Activated CD4-positive, alpha-beta T cell treated with anti-CD3 and anti-CD28 coated beads, Interleukin-2, amount 10 ng/mL, durations not matched to agents 7 days and 5 days (primary cell): ENCODE results near the gene TEX48. TPM values are rescaled to one million over a fixed set of nuclear protein-coding genes. Genes with fewer than 3 reads are reported as not detected.

Experiments used
- CTCF ChIA-PET: fragments of 350-600 bp; sonication (Branson Sonifier 250); formaldehyde crosslinking; loops from one replicate; lab custom pipeline; 2021; ENCODE audit warnings: antibody characterized with exemption; lab: Charles Lee
- POLR2A ChIA-PET: fragments of 350-600 bp; sonication (Branson Sonifier 250); formaldehyde crosslinking; loops from one replicate; lab custom pipeline; 2021; ENCODE audit warnings: antibody characterized with exemption; lab: Charles Lee
- DNase-seq: peaks from one replicate; pipeline ENCODE4 v3.0.0-alpha.2; 2020
- H3K27ac Mint-ChIP-seq: one replicate; pipeline ENCODE4 v1.8.0; 2021; ENCODE audit warnings: mild to moderate bottlenecking, moderate library complexity, mixed read lengths
- H3K27me3 Mint-ChIP-seq: one replicate; pipeline ENCODE4 v1.8.0; 2021; ENCODE audit warnings: mixed read lengths
- H3K36me3 Mint-ChIP-seq: one replicate; pipeline ENCODE4 v1.8.0; 2021; ENCODE audit warnings: low read depth, mixed read lengths
- H3K4me1 Mint-ChIP-seq: one replicate; pipeline ENCODE4 v1.8.0; 2021; ENCODE audit warnings: mixed read lengths
- H3K4me3 Mint-ChIP-seq: one replicate; pipeline ENCODE4 v1.8.0; 2021; ENCODE audit warnings: mild to moderate bottlenecking, moderate library complexity, mixed read lengths
- H3K9me3 Mint-ChIP-seq: one replicate; pipeline ENCODE4 v1.8.0; 2021; ENCODE audit warnings: mixed read lengths
- total RNA-seq, 2 experiments: library from RNA; stranded (reverse); gene quantifications; one replicate each; pipeline ENCODE4 v1.2.3, GENCODE V29; 2021

The TEX48 gene
- total RNA-seq, 2 experiments from 2014 or later = 0.83 to 0.97 TPM

- peaks cover 48% of the 10 kb centered on the region for H3K36me3 Mint-ChIP-seq
- no peaks in the 10 kb centered on the region for H3K9me3 Mint-ChIP-seq
- no peaks in the 10 kb centered on the region for H3K4me1 Mint-ChIP-seq
- no peak overlapping the region for H3K4me3 Mint-ChIP-seq
- CTCF ChIA-PET = no interaction called here
- POLR2A ChIA-PET = no interaction called here
- H3K27me3 Mint-ChIP-seq = no peaks in the 10 kb centered on the region
- no peak overlapping the region for H3K27ac Mint-ChIP-seq
- no peak for DNase-seq
Measured at GRCh38 chr9:114633438-114634089, 48.4 kb downstream of the TEX48 start.

GRCh38 chr9:114631166-114631565 is 50.8 kb downstream of the TEX48 start:
- Mint-ChIP-seq H3K36me3 (peaks cover 47% of the 10 kb centered on the region), H3K27ac (no peak overlapping the region), H3K9me3 (no peaks in the 10 kb centered on the region), H3K4me1 (no peaks in the 10 kb centered on the region), H3K27me3 (no peaks in the 10 kb centered on the region), H3K4me3 (no peak overlapping the region)
- ChIA-PET CTCF (interaction anchor here (0.7 kb wide), 1 partner anchor 13 kb away, joined by 3 read pairs; no protein-coding TSS in a partner anchor), POLR2A (no interaction called here)
- DNase-seq = no peak

- CTCF ChIA-PET = interaction anchor here (0.7 to 2.0 kb wide), 3 partner anchors 9 to 215 kb away, joined by 3 to 4 read pairs (median 3); no protein-coding TSS in a partner anchor
- peaks cover 44% of the 10 kb centered on the region for H3K36me3 Mint-ChIP-seq
Measured at GRCh38 chr9:114629563-114630090, 52.4 kb downstream of the TEX48 start.

GRCh38 chr9:114627553-114627952 is 54.4 kb downstream of the TEX48 start:
- ChIA-PET CTCF (interaction anchor here (0.8 to 1.3 kb wide), 2 partner anchors 12 to 15 kb away, joined by 3 read pairs; no protein-coding TSS in a partner anchor), POLR2A (no interaction called here)
- no peaks in the 10 kb centered on the region for H3K27me3 Mint-ChIP-seq
- DNase-seq = no peak
- peaks cover 46% of the 10 kb centered on the region for H3K36me3 Mint-ChIP-seq
- H3K27ac Mint-ChIP-seq = no peak overlapping the region
- no peaks in the 10 kb centered on the region for H3K9me3 Mint-ChIP-seq
- H3K4me3 Mint-ChIP-seq = no peak overlapping the region
- no peaks in the 10 kb centered on the region for H3K4me1 Mint-ChIP-seq

More at GRCh38 chr9:114629563-114630090, 52.4 kb downstream of the TEX48 start:
- Mint-ChIP-seq H3K27ac (no peak overlapping the region), H3K4me1 (no peaks in the 10 kb centered on the region), H3K4me3 (no peak overlapping the region), H3K9me3 (no peaks in the 10 kb centered on the region), H3K27me3 (no peaks in the 10 kb centered on the region)
- POLR2A ChIA-PET = interaction anchor here (0.6 kb wide), 1 partner anchor 24 kb away, joined by 4 read pairs; no protein-coding TSS in a partner anchor
- no peak for DNase-seq

GRCh38 chr9:114626415-114627020 is 55.5 kb downstream of the TEX48 start:
- Mint-ChIP-seq H3K9me3 (no peaks in the 10 kb centered on the region), H3K36me3 (peaks cover 55% of the 10 kb centered on the region), H3K4me1 (peaks cover 5% of the 10 kb centered on the region), H3K4me3 (no peak overlapping the region), H3K27ac (no peak overlapping the region), H3K27me3 (no peaks in the 10 kb centered on the region)
- ChIA-PET CTCF (interaction anchor here (1.1 to 1.3 kb wide), 2 partner anchors 12 to 16 kb away, joined by 3 read pairs; no protein-coding TSS in a partner anchor), POLR2A (no interaction called here)
- DNase-seq = no peak

GRCh38 chr9:114624677-114625076 is 57.3 kb downstream of the TEX48 start:
- DNase-seq = no peak
- H3K9me3 Mint-ChIP-seq = no peaks in the 10 kb centered on the region
- CTCF ChIA-PET = no interaction called here
- no peak overlapping the region for H3K27ac Mint-ChIP-seq
- H3K4me3 Mint-ChIP-seq = no peak overlapping the region
- peaks cover 11% of the 10 kb centered on the region for H3K4me1 Mint-ChIP-seq
- peaks cover 50% of the 10 kb centered on the region for H3K36me3 Mint-ChIP-seq
- no peaks in the 10 kb centered on the region for H3K27me3 Mint-ChIP-seq
- POLR2A ChIA-PET = interaction anchor here (1.0 kb wide), 1 partner anchor 33 kb away, joined by 3 read pairs; no protein-coding TSS in a partner anchor

- peaks cover 54% of the 10 kb centered on the region for H3K36me3 Mint-ChIP-seq
- peaks cover 25% of the 10 kb centered on the region for H3K4me1 Mint-ChIP-seq
- no peak overlapping the region for H3K27ac Mint-ChIP-seq
- CTCF ChIA-PET = interaction anchor here (1.1 to 1.8 kb wide), 4 partner anchors 11 to 300 kb away, joined by 3 to 5 read pairs (median 3); partner anchors contain the start of genes ATP6V1G1 and TMEM268
- no peak overlapping the region for H3K4me3 Mint-ChIP-seq
- POLR2A ChIA-PET = no interaction called here
- no peaks in the 10 kb centered on the region for H3K9me3 Mint-ChIP-seq
- no peak for DNase-seq
- H3K27me3 Mint-ChIP-seq = no peaks in the 10 kb centered on the region
Measured at GRCh38 chr9:114621975-114622609, 59.9 kb downstream of the TEX48 start.

- Mint-ChIP-seq H3K4me1 (peaks cover 30% of the 10 kb centered on the region), H3K9me3 (no peaks in the 10 kb centered on the region), H3K27ac (peak overlapping the region; percentile 2), H3K36me3 (peaks cover 54% of the 10 kb centered on the region), H3K27me3 (no peaks in the 10 kb centered on the region), H3K4me3 (no peak overlapping the region)
- ChIA-PET POLR2A (interaction anchor here (0.6 kb wide), 1 partner anchor 9 kb away, joined by 3 read pairs; no protein-coding TSS in a partner anchor), CTCF (interaction anchor here (1.1 kb wide), 1 partner anchor 32 kb away, joined by 3 read pairs; no protein-coding TSS in a partner anchor)
- no peak for DNase-seq
Measured at GRCh38 chr9:114621561-114621960, 60.4 kb downstream of the TEX48 start.

- POLR2A ChIA-PET = no interaction called here
- Mint-ChIP-seq H3K27me3 (no peaks in the 10 kb centered on the region), H3K27ac (peak overlapping the region; percentile 93), H3K4me1 (peaks cover 43% of the 10 kb centered on the region), H3K9me3 (no peaks in the 10 kb centered on the region), H3K36me3 (peaks cover 54% of the 10 kb centered on the region), H3K4me3 (peak overlapping the region; percentile 73)
- DNase-seq = peak; percentile 24
- CTCF ChIA-PET = interaction anchor here (0.6 to 0.9 kb wide), 2 partner anchors 20 to 26 kb away, joined by 3 to 5 read pairs; no protein-coding TSS in a partner anchor
Measured at GRCh38 chr9:114619191-114619761, 62.7 kb downstream of the TEX48 start.

GRCh38 chr9:114616684-114617520 is 65.1 kb downstream of the TEX48 start:
- H3K4me1 Mint-ChIP-seq = peaks cover 65% of the 10 kb centered on the region
- H3K36me3 Mint-ChIP-seq = peaks cover 55% of the 10 kb centered on the region

More at GRCh38 chr9:114616684-114617520, 65.1 kb downstream of the TEX48 start:
- ChIA-PET POLR2A (no interaction called here), CTCF (interaction anchor here (1.2 to 1.8 kb wide), 3 partner anchors 11 to 37 kb away, joined by 3 to 7 read pairs (median 6); no protein-coding TSS in a partner anchor)
- H3K27ac Mint-ChIP-seq = peak overlapping the region; percentile 93
- H3K27me3 Mint-ChIP-seq = no peaks in the 10 kb centered on the region
- H3K9me3 Mint-ChIP-seq = no peaks in the 10 kb centered on the region
- H3K4me3 Mint-ChIP-seq = peak overlapping the region; percentile 37
- peak; percentile 13 for DNase-seq
